T-helper 1 cell treated with Interleukin-12 subunit alpha and Interleukin-12 subunit beta and Interleukin-4 antibody, amounts not matched to agents 30 μg/mL and 1 μg/mL, for 36 hours (primary cell): Measurements from ENCODE around the gene PTGFRN.
A peak's percentile ranks its signal among the peaks of the same experiment; 100 is the strongest.
"Not testable (repeated sequence)": the region's sequence is repeated elsewhere in the genome, so short reads cannot be mapped to it uniquely, and the experiment has no call there.

Experiments
- H3K27ac Mint-ChIP-seq: one replicate; pipeline ENCODE4 v1.8.0; 2021; ENCODE audit warnings: mild to moderate bottlenecking, mixed read lengths
- H3K27me3 Mint-ChIP-seq: one replicate; pipeline ENCODE4 v1.8.0; 2021; ENCODE audit warnings: low read depth, mixed read lengths
- H3K36me3 Mint-ChIP-seq: one replicate; pipeline ENCODE4 v1.8.0; 2021; ENCODE audit warnings: low read depth, mixed read lengths
- H3K4me1 Mint-ChIP-seq: one replicate; pipeline ENCODE4 v1.8.0; 2021; ENCODE audit warnings: low read depth, mixed read lengths
- H3K4me3 Mint-ChIP-seq: one replicate; pipeline ENCODE4 v1.8.0; 2021; ENCODE audit warnings: mild to moderate bottlenecking, moderate library complexity, mixed read lengths
- H3K9me3 Mint-ChIP-seq: one replicate; pipeline ENCODE4 v1.8.0; 2021; ENCODE audit warnings: mixed read lengths

PTGFRN gene

DNA sequence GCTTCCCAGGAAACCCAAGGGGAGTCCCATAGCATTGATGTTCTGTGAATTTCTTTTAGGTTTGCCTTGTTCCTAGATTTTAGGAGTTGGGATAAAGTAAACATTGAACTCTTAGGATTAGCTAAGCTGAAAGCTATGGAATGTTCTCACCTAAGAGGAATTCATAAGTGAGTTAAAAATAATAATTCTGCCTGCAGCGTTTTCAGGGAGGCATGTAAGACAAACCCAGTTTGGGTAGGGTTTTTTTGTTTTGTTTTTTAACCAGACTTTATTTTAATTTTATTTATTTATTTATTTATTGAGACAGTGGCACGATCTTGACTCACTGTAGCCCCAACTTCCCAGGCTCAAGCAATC is 62.9 kb downstream of the PTGFRN start:
- H3K27ac Mint-ChIP-seq, result no peak overlapping the region

GRCh38 chr1:116980309-116980708 is 70.6 kb downstream of the PTGFRN start:
- not testable (repeated sequence) for H3K4me3 Mint-ChIP-seq, H3K9me3 Mint-ChIP-seq, H3K27me3 Mint-ChIP-seq, H3K27ac Mint-ChIP-seq, H3K4me1 Mint-ChIP-seq
- H3K36me3 Mint-ChIP-seq, result peaks cover 16% of the 10 kb centered on the region

More for the DNA sequence above, 62.9 kb downstream of the PTGFRN start:
- Mint-ChIP-seq H3K9me3 (peaks cover 4% of the 10 kb centered on the region), H3K4me3 (no peak overlapping the region), H3K4me1 (peaks cover 3% of the 10 kb centered on the region), H3K27me3 (no peaks in the 10 kb centered on the region), H3K36me3 (peaks cover 18% of the 10 kb centered on the region)

DNA sequence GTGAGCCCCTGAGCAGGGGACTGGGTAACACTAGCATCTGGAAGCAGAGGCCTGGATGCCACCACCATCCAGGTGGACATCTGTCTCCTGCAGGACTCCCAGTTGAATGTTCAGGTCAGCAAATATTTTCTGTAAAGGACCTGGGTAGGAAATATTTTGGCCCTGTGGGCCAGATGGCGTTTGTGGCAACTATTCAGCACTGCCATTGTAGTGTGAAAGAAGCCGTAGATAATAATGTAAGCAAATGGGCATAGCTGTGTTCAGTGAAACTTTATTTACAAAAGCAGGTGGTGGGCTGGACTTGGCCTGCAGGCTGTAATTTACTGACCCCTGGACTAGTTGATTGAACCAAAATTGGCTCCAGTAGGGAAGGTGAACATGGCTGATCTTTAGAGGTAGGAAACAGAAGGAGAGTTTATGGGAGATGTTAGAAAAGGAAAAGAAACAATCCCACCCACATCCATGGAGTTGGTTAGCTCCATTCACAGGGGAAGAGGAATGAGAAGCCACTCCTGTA is 71.9 kb downstream of the PTGFRN start:
- H3K9me3 Mint-ChIP-seq, result no peaks in the 10 kb centered on the region
- H3K4me1 Mint-ChIP-seq, result peaks cover 10% of the 10 kb centered on the region
- no peak overlapping the region for H3K27ac Mint-ChIP-seq
- H3K36me3 Mint-ChIP-seq, result peaks cover 10% of the 10 kb centered on the region
- H3K27me3 Mint-ChIP-seq, result no peaks in the 10 kb centered on the region
- H3K4me3 Mint-ChIP-seq, result no peak overlapping the region

- H3K27ac Mint-ChIP-seq, result no peak overlapping the region
- peaks cover 19% of the 10 kb centered on the region for H3K4me1 Mint-ChIP-seq
- no peaks in the 10 kb centered on the region for H3K9me3 Mint-ChIP-seq
- H3K4me3 Mint-ChIP-seq, result no peak overlapping the region
- peaks cover 8% of the 10 kb centered on the region for H3K36me3 Mint-ChIP-seq
- H3K27me3 Mint-ChIP-seq, result no peaks in the 10 kb centered on the region
Observed at GRCh38 chr1:116982319-116983004, 72.7 kb downstream of the PTGFRN start.

DNA sequence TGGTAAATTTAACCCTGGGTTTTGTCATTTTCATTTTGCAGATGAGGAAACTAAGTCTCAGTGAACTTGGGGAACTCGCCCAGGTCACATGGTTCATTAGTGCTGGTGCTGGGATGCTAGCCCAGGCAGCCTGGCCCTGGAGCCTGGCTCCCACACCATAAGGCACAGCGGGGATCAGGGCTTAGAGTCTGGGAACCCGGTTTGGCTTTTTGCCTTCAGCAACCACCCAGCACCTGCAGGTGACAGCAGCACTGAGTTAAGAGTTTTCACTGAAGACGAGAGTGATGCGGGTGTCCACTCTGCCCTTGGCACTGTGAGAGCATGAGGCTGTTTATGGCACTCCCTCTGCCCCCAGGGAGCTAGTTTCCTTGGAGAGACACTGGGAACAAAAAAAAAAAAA is 73.4 kb downstream of the PTGFRN start:
- Mint-ChIP-seq H3K4me1 (peaks cover 22% of the 10 kb centered on the region), H3K27me3 (no peaks in the 10 kb centered on the region), H3K9me3 (no peaks in the 10 kb centered on the region), H3K27ac (no peak overlapping the region), H3K36me3 (peaks cover 5% of the 10 kb centered on the region), H3K4me3 (no peak overlapping the region)

- H3K36me3 Mint-ChIP-seq, result peaks cover 5% of the 10 kb centered on the region
- no peaks in the 10 kb centered on the region for H3K27me3 Mint-ChIP-seq
- H3K4me1 Mint-ChIP-seq, result peaks cover 22% of the 10 kb centered on the region
- H3K27ac Mint-ChIP-seq, result no peak overlapping the region
- H3K4me3 Mint-ChIP-seq, result no peak overlapping the region
- H3K9me3 Mint-ChIP-seq, result no peaks in the 10 kb centered on the region
Observed at GRCh38 chr1:116983678-116984077, 74.0 kb downstream of the PTGFRN start.

GRCh38 chr1:116984406-116985160 is 74.9 kb downstream of the PTGFRN start:
- H3K4me1 Mint-ChIP-seq, result peaks cover 22% of the 10 kb centered on the region
- no peak overlapping the region for H3K27ac Mint-ChIP-seq
- no peak overlapping the region for H3K4me3 Mint-ChIP-seq
- no peaks in the 10 kb centered on the region for H3K9me3 Mint-ChIP-seq
- H3K27me3 Mint-ChIP-seq, result no peaks in the 10 kb centered on the region
- peaks cover 3% of the 10 kb centered on the region for H3K36me3 Mint-ChIP-seq

DNA sequence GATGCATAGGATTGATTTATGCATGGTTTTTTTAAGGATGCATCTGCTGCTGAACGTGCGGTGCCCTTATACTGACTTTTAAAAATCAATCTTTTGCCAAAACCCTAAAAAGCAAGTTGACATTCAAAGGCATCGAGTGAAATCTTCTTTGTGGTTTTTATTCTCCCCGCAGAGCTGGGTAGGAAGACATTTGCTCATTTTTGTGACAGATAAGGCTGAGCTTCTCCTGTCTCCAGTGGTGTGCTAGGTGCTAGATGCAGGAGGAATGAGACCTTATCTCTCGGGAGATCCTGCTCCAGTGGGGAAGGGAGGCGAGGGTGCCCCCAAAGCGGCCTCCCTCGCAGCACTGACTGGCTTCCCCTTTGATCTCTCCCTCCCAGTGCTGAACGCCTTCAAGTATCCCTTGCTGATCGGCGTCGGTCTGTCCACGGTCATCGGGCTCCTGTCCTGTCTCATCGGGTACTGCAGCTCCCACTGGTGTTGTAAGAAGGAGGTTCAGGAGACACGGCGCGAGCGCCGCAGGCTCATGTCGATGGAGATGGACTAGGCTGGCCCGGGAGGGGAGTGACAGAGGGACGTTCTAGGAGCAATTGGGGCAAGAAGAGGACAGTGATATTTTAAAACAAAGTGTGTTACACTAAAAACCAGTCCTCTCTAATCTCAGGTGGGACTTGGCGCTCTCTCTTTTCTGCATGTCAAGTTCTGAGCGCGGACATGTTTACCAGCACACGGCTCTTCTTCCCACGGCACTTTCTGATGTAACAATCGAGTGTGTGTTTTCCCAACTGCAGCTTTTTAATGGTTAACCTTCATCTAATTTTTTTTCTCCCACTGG is 76.9 kb downstream of the PTGFRN start:
- peak overlapping the region; percentile 91 for H3K27ac Mint-ChIP-seq
- H3K9me3 Mint-ChIP-seq, result no peaks in the 10 kb centered on the region
- peaks cover 3% of the 10 kb centered on the region for H3K36me3 Mint-ChIP-seq
- no peaks in the 10 kb centered on the region for H3K27me3 Mint-ChIP-seq
- peak overlapping the region; percentile 83 for H3K4me3 Mint-ChIP-seq
- peaks cover 26% of the 10 kb centered on the region for H3K4me1 Mint-ChIP-seq

DNA sequence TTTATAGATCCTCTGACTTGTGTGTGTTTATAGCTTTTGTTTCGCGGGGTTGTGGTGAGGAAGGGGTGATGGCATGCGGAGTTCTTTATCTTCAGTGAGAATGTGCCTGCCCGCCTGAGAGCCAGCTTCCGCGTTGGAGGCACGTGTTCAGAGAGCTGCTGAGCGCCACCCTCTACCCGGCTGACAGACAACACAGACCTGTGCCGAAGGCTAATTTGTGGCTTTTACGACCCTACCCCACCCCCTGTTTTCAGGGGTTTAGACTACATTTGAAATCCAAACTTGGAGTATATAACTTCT is 77.5 kb downstream of the PTGFRN start:
- Mint-ChIP-seq H3K27me3 (no peaks in the 10 kb centered on the region), H3K4me3 (peak overlapping the region; percentile 83), H3K36me3 (peaks cover 3% of the 10 kb centered on the region), H3K27ac (peak overlapping the region; percentile 91), H3K4me1 (peaks cover 30% of the 10 kb centered on the region), H3K9me3 (no peaks in the 10 kb centered on the region)

DNA sequence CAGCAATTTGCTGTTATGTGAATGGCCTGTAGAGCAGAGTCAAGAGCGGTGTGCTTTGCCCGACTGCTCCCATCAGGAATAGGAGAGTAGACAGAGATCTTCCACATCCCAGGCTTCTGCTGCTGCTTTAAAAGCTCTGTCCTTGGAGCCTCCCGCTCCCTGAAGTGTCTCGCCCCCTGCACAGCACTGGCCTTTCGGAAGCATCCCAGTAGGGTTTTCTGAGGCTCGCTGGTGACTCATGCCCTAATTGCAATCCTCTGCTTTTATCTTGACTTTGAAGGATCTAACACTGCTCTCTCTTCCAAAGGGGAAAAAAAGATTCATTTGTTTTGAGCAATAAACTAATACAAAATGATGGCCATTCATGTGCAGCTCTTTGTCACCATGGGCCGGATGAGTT is 78.5 kb downstream of the PTGFRN start:
- Mint-ChIP-seq H3K4me1 (peaks cover 30% of the 10 kb centered on the region), H3K9me3 (no peaks in the 10 kb centered on the region), H3K27me3 (no peaks in the 10 kb centered on the region), H3K4me3 (no peak overlapping the region), H3K27ac (no peak overlapping the region), H3K36me3 (peaks cover 8% of the 10 kb centered on the region)

DNA sequence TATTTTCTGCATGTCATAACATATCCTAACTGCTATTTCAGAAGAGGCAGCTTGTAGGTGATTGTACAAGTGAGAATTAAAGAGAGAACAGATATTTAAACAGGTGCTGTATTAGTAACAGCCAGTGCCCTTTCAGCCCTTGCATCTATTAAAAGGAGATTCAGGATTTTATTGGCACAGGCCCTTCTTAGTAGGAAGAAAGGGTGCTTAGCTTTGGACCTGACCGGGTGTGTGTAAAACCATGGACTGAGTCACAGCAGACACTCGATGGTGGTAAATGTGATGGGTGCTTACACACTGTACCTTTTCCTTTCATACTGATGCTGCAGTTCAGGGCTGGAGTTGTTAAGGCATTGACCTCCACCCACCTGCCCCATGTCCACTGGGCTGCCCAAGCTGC is 79.2 kb downstream of the PTGFRN start:
- peaks cover 7% of the 10 kb centered on the region for H3K36me3 Mint-ChIP-seq
- no peaks in the 10 kb centered on the region for H3K27me3 Mint-ChIP-seq
- H3K27ac Mint-ChIP-seq, result no peak overlapping the region
- H3K9me3 Mint-ChIP-seq, result no peaks in the 10 kb centered on the region
- peaks cover 28% of the 10 kb centered on the region for H3K4me1 Mint-ChIP-seq
- no peak overlapping the region for H3K4me3 Mint-ChIP-seq

DNA sequence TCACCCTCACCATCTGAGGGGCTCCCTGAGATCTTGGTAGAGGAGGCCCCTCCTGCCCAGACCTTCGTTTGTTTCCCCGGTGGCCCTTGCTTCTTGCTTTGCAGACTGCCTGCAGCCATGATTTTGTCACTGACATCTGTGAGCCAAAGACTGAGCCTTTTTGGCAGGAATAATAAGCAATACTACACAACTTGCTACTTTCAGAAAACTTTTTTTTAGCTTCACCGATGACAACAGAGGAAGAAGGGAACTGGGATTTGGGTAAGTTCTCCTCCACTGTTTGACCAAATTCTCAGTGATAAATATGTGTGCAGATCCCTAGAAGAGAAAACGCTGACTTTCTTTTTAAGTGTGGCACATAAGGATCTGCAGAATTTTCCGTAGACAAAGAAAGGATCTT is 80.1 kb downstream of the PTGFRN start:
- Mint-ChIP-seq H3K4me1 (peaks cover 27% of the 10 kb centered on the region), H3K27ac (no peak overlapping the region), H3K4me3 (no peak overlapping the region), H3K9me3 (no peaks in the 10 kb centered on the region), H3K27me3 (no peaks in the 10 kb centered on the region), H3K36me3 (peaks cover 5% of the 10 kb centered on the region)

GRCh38 chr1:116990612-116991151 is 81.0 kb downstream of the PTGFRN start:
- H3K36me3 Mint-ChIP-seq, result peaks cover 5% of the 10 kb centered on the region
- no peak overlapping the region for H3K4me3 Mint-ChIP-seq
- no peak overlapping the region for H3K27ac Mint-ChIP-seq
- H3K4me1 Mint-ChIP-seq, result peaks cover 27% of the 10 kb centered on the region
- H3K27me3 Mint-ChIP-seq, result no peaks in the 10 kb centered on the region
- no peaks in the 10 kb centered on the region for H3K9me3 Mint-ChIP-seq

GRCh38 chr1:116991171-116991845 is 81.6 kb downstream of the PTGFRN start:
- H3K27me3 Mint-ChIP-seq, result no peaks in the 10 kb centered on the region
- H3K36me3 Mint-ChIP-seq, result peaks cover 5% of the 10 kb centered on the region
- H3K27ac Mint-ChIP-seq, result no peak overlapping the region
- H3K4me1 Mint-ChIP-seq, result peaks cover 22% of the 10 kb centered on the region
- no peaks in the 10 kb centered on the region for H3K9me3 Mint-ChIP-seq
- no peak overlapping the region for H3K4me3 Mint-ChIP-seq
